Stimulated activated memory B cell treated with anti-CD40 and anti-IgM and Interleukin-4, amounts not matched to agents 10 μg/mL and 1 μg/mL and 100 μg/mL, for 72 hours (primary cell): ENCODE measurements around the gene LPCAT2.

Experiments
- ATAC-seq: fragments of 150-1000 bp; cut with Tn5 transposase; 2 replicates; pipeline ENCODE4 v1.10.0; 2021
- H3K27ac Mint-ChIP-seq: one replicate; pipeline ENCODE4 v1.8.0; 2022; ENCODE audit warnings: mild to moderate bottlenecking, mixed read lengths
- H3K27me3 Mint-ChIP-seq: one replicate; pipeline ENCODE4 v1.8.0; 2022; ENCODE audit warnings: mixed read lengths
- H3K36me3 Mint-ChIP-seq: one replicate; pipeline ENCODE4 v1.8.0; 2022; ENCODE audit warnings: mixed read lengths
- H3K4me1 Mint-ChIP-seq: one replicate; pipeline ENCODE4 v1.8.0; 2022; ENCODE audit warnings: mixed read lengths
- H3K4me3 Mint-ChIP-seq: one replicate; pipeline ENCODE4 v1.8.0; 2022; ENCODE audit warnings: mild to moderate bottlenecking, moderate library complexity, mixed read lengths
- H3K9me3 Mint-ChIP-seq: one replicate; pipeline ENCODE4 v1.8.0; 2022; ENCODE audit warnings: mixed read lengths

The LPCAT2 gene

DNA sequence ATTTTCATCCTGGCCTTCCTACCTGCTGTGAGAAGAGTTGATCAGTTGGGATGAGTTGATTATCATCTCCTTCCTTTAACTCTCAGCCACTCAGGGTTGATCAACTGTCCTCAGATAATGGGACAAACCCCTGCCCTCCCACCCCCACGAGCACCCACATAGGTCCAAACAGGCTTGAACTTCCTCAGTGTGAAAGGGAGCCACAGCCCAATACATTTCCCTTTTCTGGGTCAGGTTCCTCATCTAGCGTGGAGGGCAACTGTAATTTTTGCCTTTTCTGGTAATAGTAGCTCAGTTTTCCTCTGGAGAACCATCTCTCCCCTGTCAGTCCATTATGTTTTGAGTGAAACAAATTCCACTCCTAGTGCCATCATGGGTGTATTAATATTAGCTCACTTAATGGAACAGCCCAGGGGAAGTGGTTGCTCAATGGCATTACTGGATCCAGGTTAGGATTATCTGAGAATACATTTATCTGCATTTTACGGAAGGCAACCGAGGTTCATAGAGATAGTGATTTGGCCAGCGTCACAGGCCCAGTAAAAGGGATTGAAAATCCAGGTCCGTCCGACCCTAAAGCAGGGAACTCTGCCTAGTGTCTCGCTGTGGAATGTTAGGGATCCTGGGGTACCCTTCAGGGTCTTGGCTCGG, 476 bp upstream of the LPCAT2 start:
- Mint-ChIP-seq H3K4me1 (peaks cover 7% of the 10 kb centered on the region), H3K9me3 (peaks cover 5% of the 10 kb centered on the region), H3K4me3 (peak overlapping the region; percentile 19), H3K27ac (no peak overlapping the region), H3K27me3 (peaks cover 53% of the 10 kb centered on the region), H3K36me3 (no peaks in the 10 kb centered on the region)
- no peak for ATAC-seq

DNA sequence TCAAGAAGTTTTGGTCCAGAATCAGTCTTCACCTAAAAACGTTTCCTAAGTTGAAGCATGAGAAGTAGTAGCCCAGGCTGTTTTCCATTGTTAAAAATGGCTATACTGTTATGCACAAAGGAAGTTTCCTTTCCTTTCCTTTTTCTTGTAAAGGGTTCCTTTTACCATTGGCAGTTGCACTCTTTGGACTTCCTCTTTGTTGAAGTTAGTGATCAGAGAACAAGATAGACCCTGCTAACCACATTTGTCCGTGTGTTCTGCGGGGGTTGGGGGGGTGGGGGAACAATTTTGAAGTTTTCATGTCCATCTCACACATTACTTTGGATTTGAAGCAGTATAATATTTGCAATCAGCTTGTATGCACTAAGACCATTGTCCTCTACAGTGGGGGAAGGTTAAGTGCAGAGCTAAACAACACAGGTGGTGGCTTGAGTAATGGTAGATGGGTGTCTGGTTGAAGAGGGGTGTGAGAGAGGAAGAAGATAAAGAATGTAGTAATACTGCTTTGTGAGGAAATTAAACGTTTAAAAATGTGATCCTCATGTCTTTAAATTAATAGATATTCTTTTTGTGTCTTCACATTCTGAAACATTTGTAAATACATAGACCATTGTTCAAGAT, 1.4 kb downstream of the LPCAT2 start:
- Mint-ChIP-seq H3K4me3 (no peak overlapping the region), H3K9me3 (peaks cover 5% of the 10 kb centered on the region)

DNA sequence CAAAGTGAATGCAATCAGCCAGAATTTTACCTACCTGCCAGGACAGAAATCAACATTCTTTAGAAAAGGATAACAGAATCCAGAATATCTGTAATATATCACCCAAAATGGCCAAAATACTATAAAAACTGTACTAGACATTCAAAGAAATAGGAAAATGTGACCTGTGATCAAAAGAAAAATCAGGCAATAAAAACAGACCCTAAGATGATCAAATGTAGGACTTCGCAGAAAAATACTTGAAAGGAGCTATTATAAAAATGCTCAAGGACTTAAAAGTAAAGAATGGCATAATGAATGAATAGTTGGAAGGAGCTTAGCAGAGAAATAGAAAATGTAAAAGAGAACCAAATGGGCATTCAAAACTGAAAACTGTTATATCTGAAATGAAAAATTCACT, 4.1 kb downstream of the LPCAT2 start:
- no peak for ATAC-seq
- no peak overlapping the region for H3K27ac Mint-ChIP-seq
- H3K27me3 Mint-ChIP-seq: peaks cover 36% of the 10 kb centered on the region
- H3K36me3 Mint-ChIP-seq: no peaks in the 10 kb centered on the region
- no peak overlapping the region for H3K4me3 Mint-ChIP-seq
- peaks cover 7% of the 10 kb centered on the region for H3K4me1 Mint-ChIP-seq
- peaks cover 5% of the 10 kb centered on the region for H3K9me3 Mint-ChIP-seq

More for the DNA sequence above, 1.4 kb downstream of the LPCAT2 start:
- Mint-ChIP-seq H3K27ac (no peak overlapping the region), H3K27me3 (peaks cover 53% of the 10 kb centered on the region), H3K36me3 (no peaks in the 10 kb centered on the region), H3K4me1 (peaks cover 7% of the 10 kb centered on the region)
- no peak for ATAC-seq

DNA sequence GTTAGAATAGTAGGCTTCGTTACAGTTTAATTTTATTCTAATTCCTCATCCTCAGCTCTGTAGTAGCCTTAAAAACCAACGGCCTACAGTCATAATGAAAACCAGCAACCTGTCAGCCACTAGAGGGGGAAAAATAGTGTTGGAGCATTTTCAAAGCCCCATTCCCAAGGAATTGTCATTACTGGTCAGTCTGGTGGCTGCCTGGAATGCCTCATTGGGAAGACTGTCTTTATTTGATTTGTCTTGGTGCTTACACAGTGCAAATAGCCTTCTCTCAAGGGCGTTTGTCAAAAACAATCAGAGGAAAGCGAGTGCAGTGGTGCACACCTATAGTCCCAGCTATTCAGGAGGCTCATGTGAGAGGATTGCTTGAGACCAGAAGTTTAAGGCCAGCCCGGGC, 4.7 kb downstream of the LPCAT2 start:
- Mint-ChIP-seq H3K4me3 (no peak overlapping the region), H3K27ac (no peak overlapping the region), H3K27me3 (peaks cover 31% of the 10 kb centered on the region), H3K36me3 (no peaks in the 10 kb centered on the region), H3K4me1 (peaks cover 4% of the 10 kb centered on the region), H3K9me3 (peaks cover 5% of the 10 kb centered on the region)
- no peak for ATAC-seq

DNA sequence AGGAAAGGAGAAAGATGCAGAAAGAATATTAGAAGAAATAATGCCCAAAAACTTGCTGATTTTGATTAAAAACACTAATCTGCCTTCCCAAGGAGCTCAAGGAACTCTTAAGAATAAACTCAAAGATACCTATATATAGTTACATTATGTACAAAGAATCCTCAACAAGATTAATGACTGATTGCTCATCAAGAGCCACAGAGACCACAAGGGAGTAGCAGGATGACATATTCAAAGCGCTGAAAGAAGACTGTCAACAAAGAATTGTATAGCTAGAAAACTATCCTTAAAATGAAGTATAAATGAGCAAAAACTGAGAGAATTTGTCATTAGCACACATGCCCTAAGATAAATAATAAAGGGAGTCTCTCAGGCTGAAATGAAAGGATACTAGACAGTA, 6.2 kb downstream of the LPCAT2 start:
- Mint-ChIP-seq H3K27me3 (peaks cover 16% of the 10 kb centered on the region), H3K9me3 (peaks cover 7% of the 10 kb centered on the region), H3K4me1 (no peaks in the 10 kb centered on the region), H3K4me3 (no peak overlapping the region), H3K36me3 (no peaks in the 10 kb centered on the region), H3K27ac (no peak overlapping the region)
- ATAC-seq: no peak

DNA sequence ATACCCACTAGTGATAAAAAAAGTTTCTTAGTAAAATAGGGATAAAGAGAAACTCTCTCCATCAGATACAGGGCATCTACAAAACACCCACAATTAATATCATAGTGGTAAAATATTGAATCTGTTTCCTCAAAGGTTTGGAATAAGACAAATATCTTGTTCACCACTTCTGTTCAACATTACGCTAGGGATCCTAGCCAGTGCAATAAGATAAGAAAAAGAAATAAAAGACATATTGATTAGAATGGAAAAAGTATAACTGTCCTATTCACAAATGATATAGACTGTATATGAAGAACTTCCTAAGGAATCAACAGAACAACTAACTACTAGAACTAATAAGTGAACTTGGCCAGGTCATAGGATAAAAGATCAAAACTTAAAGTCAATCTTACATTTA, 12.9 kb downstream of the LPCAT2 start:
- ATAC-seq: no peak
- H3K9me3 Mint-ChIP-seq: peaks cover 9% of the 10 kb centered on the region
- H3K36me3 Mint-ChIP-seq: no peaks in the 10 kb centered on the region
- H3K4me3 Mint-ChIP-seq: no peak overlapping the region
- no peak overlapping the region for H3K27ac Mint-ChIP-seq
- H3K27me3 Mint-ChIP-seq: no peaks in the 10 kb centered on the region
- no peaks in the 10 kb centered on the region for H3K4me1 Mint-ChIP-seq

DNA sequence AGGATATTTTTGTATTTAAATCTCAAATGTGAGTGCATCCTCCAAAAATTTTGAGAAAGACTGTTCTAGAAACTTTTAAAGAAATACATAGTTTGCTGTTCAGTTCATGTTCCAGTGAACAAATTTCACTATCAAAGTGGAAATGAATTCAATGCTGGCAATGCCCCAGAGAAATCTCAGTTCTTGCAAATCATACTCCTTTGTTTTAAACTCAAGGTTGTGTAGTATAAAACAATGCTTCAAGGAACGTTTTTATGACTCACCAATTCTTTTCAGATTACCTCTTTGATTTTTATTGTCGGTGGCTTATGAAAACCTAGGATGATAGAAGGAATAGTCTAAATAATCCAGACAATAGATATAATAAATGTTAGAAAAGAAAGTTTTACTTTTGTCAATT, 17.6 kb downstream of the LPCAT2 start:
- no peaks in the 10 kb centered on the region for H3K36me3 Mint-ChIP-seq
- no peaks in the 10 kb centered on the region for H3K27me3 Mint-ChIP-seq
- H3K9me3 Mint-ChIP-seq: peaks cover 4% of the 10 kb centered on the region
- no peak for ATAC-seq
- no peak overlapping the region for H3K27ac Mint-ChIP-seq
- H3K4me3 Mint-ChIP-seq: no peak overlapping the region
- H3K4me1 Mint-ChIP-seq: no peaks in the 10 kb centered on the region

DNA sequence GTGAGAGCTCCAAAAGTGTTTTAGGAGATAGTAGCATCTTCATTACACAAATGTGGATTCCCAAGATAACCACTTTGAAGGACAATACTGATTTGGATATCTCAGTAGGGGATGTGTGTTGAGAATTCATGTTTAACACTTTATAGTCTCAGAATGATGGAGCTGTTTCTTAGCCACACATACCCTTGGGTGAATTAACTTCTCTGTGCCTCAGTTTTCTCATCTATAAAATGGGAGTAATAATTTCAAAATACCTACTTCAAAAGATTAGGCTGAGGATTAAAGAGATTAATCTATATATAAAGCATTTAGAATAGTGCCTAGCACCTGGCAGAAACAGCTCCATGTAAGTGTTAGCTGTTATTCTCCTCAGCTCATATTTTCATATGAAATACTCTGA, 19.0 kb downstream of the LPCAT2 start:
- Mint-ChIP-seq H3K4me1 (no peaks in the 10 kb centered on the region), H3K36me3 (no peaks in the 10 kb centered on the region), H3K27me3 (no peaks in the 10 kb centered on the region), H3K9me3 (no peaks in the 10 kb centered on the region), H3K4me3 (no peak overlapping the region), H3K27ac (no peak overlapping the region)
- ATAC-seq: no peak

DNA sequence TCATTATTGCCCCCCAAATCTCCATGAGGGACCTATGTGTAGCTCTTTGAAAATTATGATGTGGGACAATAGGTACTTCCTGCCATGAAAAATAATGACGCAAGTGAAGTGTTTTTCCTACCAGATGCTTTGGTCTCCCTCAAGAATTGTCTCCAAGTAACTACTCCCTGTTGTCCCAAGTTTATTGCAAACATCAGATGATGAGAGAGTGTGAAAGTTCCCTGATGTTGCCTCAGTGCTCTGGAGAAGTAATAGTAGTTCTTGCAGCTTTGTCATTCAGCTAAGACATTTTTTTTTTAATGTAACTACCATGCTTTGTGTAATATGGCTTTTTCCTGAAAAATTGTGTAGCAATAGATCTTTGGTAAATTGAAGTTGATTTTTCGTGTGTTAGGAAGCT, 20.1 kb downstream of the LPCAT2 start:
- no peaks in the 10 kb centered on the region for H3K36me3 Mint-ChIP-seq
- ATAC-seq: no peak
- no peaks in the 10 kb centered on the region for H3K4me1 Mint-ChIP-seq
- H3K27me3 Mint-ChIP-seq: no peaks in the 10 kb centered on the region
- no peak overlapping the region for H3K27ac Mint-ChIP-seq
- H3K4me3 Mint-ChIP-seq: no peak overlapping the region
- no peaks in the 10 kb centered on the region for H3K9me3 Mint-ChIP-seq

DNA sequence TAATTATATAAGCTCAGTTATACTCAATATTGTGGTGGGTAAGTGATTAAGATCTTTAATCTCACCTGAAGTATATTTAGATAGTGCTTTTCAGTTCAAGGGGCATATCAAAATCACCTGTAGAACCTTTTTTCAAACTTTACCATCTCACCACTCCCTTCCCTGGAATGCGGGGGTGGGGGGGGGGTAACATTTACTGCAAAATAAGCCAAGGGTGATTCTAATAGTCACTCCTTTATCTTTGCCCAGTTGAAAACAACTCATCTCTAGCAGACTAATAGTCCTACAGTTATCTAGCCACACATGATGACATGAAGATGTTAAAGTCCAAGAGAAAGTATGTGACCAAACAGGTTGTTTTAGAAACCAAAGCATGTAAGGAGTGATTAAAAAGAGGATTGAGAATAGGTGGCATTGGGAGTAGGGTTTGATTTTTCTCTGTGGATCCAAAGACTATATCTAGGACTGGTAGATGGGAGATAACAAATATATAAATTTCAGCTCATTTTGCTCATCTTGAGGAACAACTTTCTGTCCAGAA, 21.5 kb downstream of the LPCAT2 start:
- Mint-ChIP-seq H3K4me3 (no peak overlapping the region), H3K27ac (no peak overlapping the region), H3K9me3 (no peaks in the 10 kb centered on the region), H3K36me3 (no peaks in the 10 kb centered on the region), H3K27me3 (no peaks in the 10 kb centered on the region), H3K4me1 (no peaks in the 10 kb centered on the region)
- ATAC-seq: no peak

DNA sequence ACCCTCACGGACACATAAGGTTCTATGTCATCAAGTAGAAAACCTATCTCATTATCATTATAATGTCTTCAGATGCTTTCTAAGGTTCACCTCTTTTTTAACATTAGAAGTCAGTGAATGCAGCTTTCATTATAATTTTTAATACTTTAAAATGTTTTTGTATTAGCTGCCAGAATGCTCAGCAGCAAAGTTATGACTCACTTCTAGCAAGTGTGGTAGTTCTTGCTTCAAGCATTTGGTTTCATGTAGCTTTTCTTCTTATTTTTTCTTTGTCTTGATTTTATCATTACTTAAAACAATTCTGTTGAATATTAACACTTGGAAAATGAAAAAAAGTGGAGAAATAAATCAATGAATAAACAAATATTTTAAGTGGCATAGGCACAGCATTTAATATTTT, 23.4 kb downstream of the LPCAT2 start:
- no peaks in the 10 kb centered on the region for H3K27me3 Mint-ChIP-seq
- H3K27ac Mint-ChIP-seq: no peak overlapping the region
- no peaks in the 10 kb centered on the region for H3K36me3 Mint-ChIP-seq
- no peak overlapping the region for H3K4me3 Mint-ChIP-seq
- ATAC-seq: no peak
- no peaks in the 10 kb centered on the region for H3K9me3 Mint-ChIP-seq
- H3K4me1 Mint-ChIP-seq: no peaks in the 10 kb centered on the region

DNA sequence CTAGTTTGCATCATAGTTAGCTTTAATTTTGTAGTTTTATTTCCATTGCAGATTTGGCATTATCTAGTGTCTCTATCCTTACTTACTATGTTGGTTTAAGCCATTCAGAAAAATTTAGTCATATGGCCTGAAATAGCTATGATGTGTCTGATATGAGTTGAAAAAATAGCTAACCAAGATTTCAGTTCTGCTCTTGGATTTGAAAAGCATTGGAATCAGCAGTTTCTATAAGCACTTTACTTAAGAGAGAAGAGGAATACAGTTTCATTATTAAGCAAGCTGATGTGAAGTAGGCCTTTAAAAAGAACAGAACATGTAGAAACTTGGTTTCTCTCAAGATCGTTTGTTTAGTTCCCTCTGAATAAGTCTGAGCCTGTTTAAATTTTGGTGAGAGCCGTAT, 25.9 kb downstream of the LPCAT2 start:
- ATAC-seq: no peak
- no peaks in the 10 kb centered on the region for H3K36me3 Mint-ChIP-seq
- H3K9me3 Mint-ChIP-seq: no peaks in the 10 kb centered on the region
- H3K4me1 Mint-ChIP-seq: no peaks in the 10 kb centered on the region
- H3K4me3 Mint-ChIP-seq: no peak overlapping the region
- H3K27ac Mint-ChIP-seq: no peak overlapping the region
- H3K27me3 Mint-ChIP-seq: no peaks in the 10 kb centered on the region

DNA sequence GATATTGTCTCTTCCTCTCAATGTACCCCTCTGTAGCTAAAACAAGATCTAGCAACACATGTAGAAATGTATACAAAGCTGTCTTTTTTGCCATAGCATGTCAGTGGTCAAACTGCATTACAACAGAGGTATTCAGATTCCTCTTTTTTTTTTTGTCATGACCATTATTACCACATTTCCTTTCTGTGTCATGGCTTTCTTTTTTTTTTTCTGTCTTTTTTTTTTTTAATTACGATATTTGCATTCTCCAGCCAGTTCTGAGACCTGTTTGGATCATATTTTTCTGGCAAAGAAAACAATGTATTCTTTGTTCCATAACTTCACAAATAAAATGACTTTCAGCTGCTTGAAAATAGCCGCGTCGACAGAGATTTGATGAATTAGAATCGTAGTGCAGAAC, 30.2 kb downstream of the LPCAT2 start:
- no peaks in the 10 kb centered on the region for H3K4me1 Mint-ChIP-seq
- H3K36me3 Mint-ChIP-seq: no peaks in the 10 kb centered on the region
- H3K27me3 Mint-ChIP-seq: no peaks in the 10 kb centered on the region
- H3K27ac Mint-ChIP-seq: no peak overlapping the region
- ATAC-seq: no peak
- no peaks in the 10 kb centered on the region for H3K9me3 Mint-ChIP-seq
- H3K4me3 Mint-ChIP-seq: no peak overlapping the region

DNA sequence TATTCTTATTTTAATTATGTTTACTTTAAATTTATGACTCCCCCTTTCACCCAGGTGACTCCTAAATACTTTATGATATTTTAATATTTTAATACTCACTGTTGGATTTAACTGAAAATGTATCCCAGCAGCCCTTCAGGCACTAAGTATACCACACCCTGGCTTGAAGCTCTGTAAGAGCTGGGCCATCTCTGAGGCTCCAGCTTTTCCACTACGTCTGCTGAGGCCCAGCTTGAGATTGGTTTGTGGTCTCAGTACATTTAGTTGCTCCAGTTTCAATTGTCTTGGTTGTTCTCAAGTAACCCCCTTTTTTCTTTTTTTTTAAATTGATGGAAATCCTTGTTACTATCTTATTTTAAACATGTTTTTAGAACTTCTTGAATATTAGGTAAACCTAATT, 30.6 kb downstream of the LPCAT2 start:
- no peaks in the 10 kb centered on the region for H3K4me1 Mint-ChIP-seq
- no peaks in the 10 kb centered on the region for H3K36me3 Mint-ChIP-seq
- H3K9me3 Mint-ChIP-seq: no peaks in the 10 kb centered on the region
- no peaks in the 10 kb centered on the region for H3K27me3 Mint-ChIP-seq
- no peak overlapping the region for H3K27ac Mint-ChIP-seq
- ATAC-seq: no peak
- no peak overlapping the region for H3K4me3 Mint-ChIP-seq

DNA sequence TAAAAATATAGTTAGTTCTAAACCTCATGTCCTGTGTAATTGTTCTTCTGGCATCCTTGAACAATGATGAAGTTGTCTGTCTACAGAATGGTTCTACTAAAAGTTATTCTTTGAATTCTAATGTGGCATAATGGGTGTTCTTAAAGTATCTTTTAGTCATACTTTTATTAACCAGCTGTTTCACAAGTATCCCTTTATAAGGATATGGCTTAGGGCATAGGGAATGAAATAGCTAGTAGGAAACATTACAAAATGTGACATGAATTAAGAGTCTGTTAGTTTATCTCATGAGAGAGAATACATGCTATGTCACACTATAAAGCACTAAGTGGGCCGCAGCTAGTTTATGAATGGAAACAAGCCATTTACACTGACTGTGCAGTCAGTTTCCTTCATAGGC, 31.3 kb downstream of the LPCAT2 start:
- H3K4me1 Mint-ChIP-seq: no peaks in the 10 kb centered on the region
- H3K9me3 Mint-ChIP-seq: no peaks in the 10 kb centered on the region
- H3K27me3 Mint-ChIP-seq: no peaks in the 10 kb centered on the region
- H3K4me3 Mint-ChIP-seq: no peak overlapping the region
- no peak overlapping the region for H3K27ac Mint-ChIP-seq
- H3K36me3 Mint-ChIP-seq: no peaks in the 10 kb centered on the region
- no peak for ATAC-seq

DNA sequence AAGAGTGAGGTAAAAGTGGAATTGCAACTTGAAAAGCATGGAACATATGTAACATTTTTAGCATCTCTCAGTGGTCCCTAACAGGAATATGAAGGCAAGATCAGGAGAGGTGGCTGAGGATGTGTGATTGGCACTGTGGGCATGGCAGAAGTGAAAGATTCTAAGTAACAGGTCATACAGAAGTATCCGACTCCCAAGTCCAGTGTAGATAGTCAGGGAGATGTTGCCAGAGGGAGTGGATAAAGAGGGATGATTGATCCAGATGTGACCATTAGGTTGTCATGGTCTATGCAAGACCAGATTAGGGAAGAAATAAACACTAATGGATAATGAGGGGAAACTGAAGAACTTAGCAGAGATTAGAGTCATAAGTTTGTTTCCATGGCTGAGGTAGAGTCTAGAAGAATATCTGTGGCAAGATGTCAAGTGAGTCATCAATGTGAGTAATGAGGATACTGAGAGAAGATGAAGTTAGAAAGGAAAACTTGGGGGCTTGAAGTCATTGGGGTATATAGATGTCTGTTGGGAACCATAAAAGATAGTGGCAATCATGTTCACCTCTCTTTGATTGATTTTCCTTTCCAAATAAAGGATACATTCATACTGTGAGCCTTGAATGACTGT, 33.7 kb downstream of the LPCAT2 start:
- Mint-ChIP-seq H3K36me3 (no peaks in the 10 kb centered on the region), H3K27ac (no peak overlapping the region), H3K9me3 (no peaks in the 10 kb centered on the region), H3K27me3 (no peaks in the 10 kb centered on the region), H3K4me3 (no peak overlapping the region), H3K4me1 (no peaks in the 10 kb centered on the region)
- peak; percentile 57 for ATAC-seq
